SK-N-SH (cell line): Measurements from ENCODE around the gene GRM5. TPM values are rescaled to one million over a fixed set of nuclear protein-coding genes. Genes with fewer than 3 reads are reported as not detected.

ENCODE experiments used
- CTCF ChIA-PET: fragments of 300-600, 350-600 bp; formaldehyde crosslinking; extraction: SDS; loops from one replicate; lab custom pipeline; 2021; lab: Yijun Ruan, JAX
- POLR2A ChIA-PET: fragments of 350-600 bp; sonication (Branson Sonifier 250); formaldehyde crosslinking; extraction: SDS; loops from one replicate; lab custom pipeline; 2020; ENCODE audit warnings: antibody characterized with exemption, inconsistent platforms; lab: Yijun Ruan, JAX
- DNase-seq: peaks from one replicate; pipeline ENCODE4 v3.0.0; 2012
- H2AFZ ChIP-seq: fragments of 200-600 bp; sonication (generic); 2 replicates; pipeline ENCODE4 v1.8.1; 2016; ENCODE audit warnings: antibody characterized with exemption, mild to moderate bottlenecking, low read depth
- H3F3A ChIP-seq: fragments of 200-600 bp; sonication (generic); replicated peaks from 2 replicates; pipeline ENCODE3; 2016; ENCODE audit warnings: antibody characterized with exemption, mild to moderate bottlenecking; ENCODE audit not compliant: insufficient read depth
- H3K27ac ChIP-seq, 2 experiments: fragments of 200-500 bp in 1 of 2; fragments of 200-600 bp in 1 of 2; sonication (Bioruptor generic) in 1 of 2; sonication (generic), shearing (Covaris generic) in 1 of 2; 2 replicates each; pipeline versions ENCODE4 v1.5.1 to v1.6.1; 2014 to 2016; ENCODE audit warnings: low read depth in 2 of 2, inconsistent platforms in 1 of 2, low read length in 1 of 2, mild to moderate bottlenecking in 1 of 2, mixed read lengths in 1 of 2
- H3K27me3 ChIP-seq: fragments of 200-600 bp; sonication (generic), shearing (Covaris generic); 2 replicates; pipeline ENCODE4 v1.6.1; 2016; ENCODE audit warnings: mixed run types; ENCODE audit not compliant: insufficient read depth
- H3K36me3 ChIP-seq, 2 experiments: fragments of 200-500 bp in 1 of 2; fragments of 200-600 bp in 1 of 2; sonication (Bioruptor generic) in 1 of 2; sonication (generic) in 1 of 2; replicated peaks in 1 of 2; 2 replicates each; pipeline versions ENCODE3 to v1.5.1; 2014 to 2016; ENCODE audit warnings: low read length in 1 of 2, mild to moderate bottlenecking in 1 of 2; ENCODE audit not compliant: insufficient read depth in 2 of 2, control insufficient read depth in 1 of 2
- H3K4me1 ChIP-seq, 2 experiments: fragments of 200-500 bp in 1 of 2; fragments of 200-600 bp in 1 of 2; sonication (Bioruptor generic) in 1 of 2; sonication (generic), shearing (Covaris generic) in 1 of 2; 2 replicates each; pipeline versions ENCODE4 v1.5.1 to v1.6.1; 2014 to 2016; ENCODE audit warnings: low read depth in 1 of 2, low read length in 1 of 2, mixed run types in 1 of 2; ENCODE audit not compliant: insufficient read depth in 2 of 2, control insufficient read depth in 1 of 2
- H3K4me2 ChIP-seq: fragments of 200-600 bp; sonication (generic), shearing (Covaris generic); 2 replicates; pipeline ENCODE4 v1.6.1; 2017; ENCODE audit warnings: mixed run types
- H3K4me3 ChIP-seq, 2 experiments: fragments of 200-500 bp in 1 of 2; fragments of 200-600 bp in 1 of 2; sonication (Bioruptor generic) in 1 of 2; sonication (generic), shearing (Covaris generic) in 1 of 2; 2 replicates each; pipeline versions ENCODE4 v1.5.1 to v1.8.1; 2014 to 2016; ENCODE audit warnings: low read depth in 2 of 2, inconsistent platforms in 1 of 2, low read length in 1 of 2, mild to moderate bottlenecking in 1 of 2, mixed read lengths in 1 of 2, moderate library complexity in 1 of 2
- H3K79me2 ChIP-seq: fragments of 200-600 bp; sonication (generic); 2 replicates; pipeline ENCODE4 v1.8.1; 2017; ENCODE audit warnings: mild to moderate bottlenecking; ENCODE audit not compliant: insufficient read depth
- H3K9ac ChIP-seq: fragments of 200-600 bp; sonication (generic); 2 replicates; pipeline ENCODE4 v1.6.1; 2017; ENCODE audit warnings: mixed run types
- H3K9me2 ChIP-seq: fragments of 200-600 bp; sonication (generic); 2 replicates; pipeline ENCODE4 v1.6.1; 2017; ENCODE audit warnings: mixed run types
- H3K9me3 ChIP-seq: fragments of 200-600 bp; sonication (generic); 2 replicates; pipeline ENCODE4 v1.6.1; 2017; ENCODE audit warnings: mixed run types, mild to moderate bottlenecking, moderate library complexity
- H4K20me1 ChIP-seq: fragments of 200-600 bp; sonication (generic); 2 replicates; pipeline ENCODE4 v1.6.1; 2017; ENCODE audit warnings: mild to moderate bottlenecking, mixed run types; ENCODE audit not compliant: insufficient read depth
- CTCF ChIP-seq: fragments of 200-600 bp; sonication (generic); IDR thresholded peaks from 2 replicates; pipeline ENCODE4 v1.6.1; 2017; ENCODE audit warnings: antibody characterized with exemption, mild to moderate bottlenecking, moderate library complexity
- EP300 ChIP-seq, 2 experiments: IDR thresholded peaks; 2 replicates each; pipeline versions ENCODE4 v1.4.0 to v1.6.1; 2012; ENCODE audit warnings: borderline replicate concordance in 1 of 2, low read depth in 1 of 2, low read length in 1 of 2
- EZH2phosphoT487 ChIP-seq: fragments of 200-600 bp; sonication (generic); IDR thresholded peaks from 2 replicates; pipeline ENCODE4 v1.6.1; 2017; ENCODE audit warnings: low read depth, mixed run types, mild to moderate bottlenecking, antibody characterized with exemption, moderate library complexity, borderline replicate concordance
- FOXJ3 ChIP-seq: sonication (generic); formaldehyde crosslinking; IDR thresholded peaks from 2 replicates; pipeline ENCODE4 v1.5.1; 2020; ENCODE audit warnings: mild to moderate bottlenecking, missing genetic modification reagents
- GABPA ChIP-seq: IDR thresholded peaks from 2 replicates; pipeline ENCODE4 v1.4.0; 2012; ENCODE audit warnings: low read depth, mild to moderate bottlenecking
- GATA2 ChIP-seq: sonication (generic); formaldehyde crosslinking; IDR thresholded peaks from 2 replicates; pipeline ENCODE4 v1.5.0; 2020; ENCODE audit warnings: mild to moderate bottlenecking, missing genetic modification reagents
- JUND ChIP-seq: IDR thresholded peaks from 2 replicates; pipeline ENCODE4 v1.4.0; 2012
- NFIC ChIP-seq: IDR thresholded peaks from 2 replicates; pipeline ENCODE4 v1.4.0; 2012; ENCODE audit warnings: borderline replicate concordance
- PBX3 ChIP-seq: IDR thresholded peaks from 2 replicates; pipeline ENCODE4; 2012
- POLR2AphosphoS5 ChIP-seq: IDR thresholded peaks from 2 replicates; pipeline ENCODE4 v1.6.1; 2012; ENCODE audit warnings: low read depth, low read length
- RAD21 ChIP-seq: IDR thresholded peaks from 2 replicates; pipeline ENCODE4 v1.6.1; 2012; ENCODE audit warnings: mild to moderate bottlenecking, low read length
- RCOR1 ChIP-seq: fragments of 150-350 bp; IDR thresholded peaks from 2 replicates; pipeline ENCODE4 v1.6.1; 2017; ENCODE audit warnings: antibody characterized with exemption, low read length
- RFX5 ChIP-seq: IDR thresholded peaks from 2 replicates; pipeline ENCODE4 v1.6.1; 2012; ENCODE audit warnings: mild to moderate bottlenecking, improper control_type of control experiment, low read length
- RXRA ChIP-seq: IDR thresholded peaks from 2 replicates; pipeline ENCODE4 v1.4.0; 2012; ENCODE audit warnings: low read depth, mild to moderate bottlenecking, borderline replicate concordance
- SIN3A ChIP-seq: IDR thresholded peaks from 2 replicates; pipeline ENCODE4 v1.6.1; 2012; ENCODE audit warnings: low read depth, mild to moderate bottlenecking, low read length, moderate library complexity, borderline replicate concordance
- SMC3 ChIP-seq: IDR thresholded peaks from 2 replicates; pipeline ENCODE4 v1.6.1; 2012; ENCODE audit warnings: low read depth, low read length, improper control_type of control experiment
- TAF1 ChIP-seq: IDR thresholded peaks from 2 replicates; pipeline ENCODE4 v1.6.1; 2012; ENCODE audit warnings: low read depth, mild to moderate bottlenecking, low read length, moderate library complexity, borderline replicate concordance
- TCF12 ChIP-seq: IDR thresholded peaks from 2 replicates; pipeline ENCODE4 v1.4.0; 2012
- USF1 ChIP-seq: IDR thresholded peaks from 2 replicates; pipeline ENCODE4 v1.4.0; 2012; ENCODE audit warnings: low read depth, borderline replicate concordance
- USF2 ChIP-seq: fragments of 150-350 bp; IDR thresholded peaks from 2 replicates; pipeline ENCODE4 v1.6.1; 2017; ENCODE audit warnings: antibody characterized with exemption, low read length, low read depth, borderline replicate concordance
- WGBS: methylation state at CpG from one replicate; pipeline ENCODE4 v1.1.6; 2017; ENCODE audit warnings: low lambda C conversion rate; 5-methylcytosine and 5-hydroxymethylcytosine counted together
- polyA plus RNA-seq, 3 experiments: library from polyadenylated mRNA; depleted of rRNA; stranded (reverse); fragments of >200 nt; gene quantifications; 2 replicates each; pipeline ENCODE4 v1.2.3, GENCODE V29; 2012

The GRM5 gene
- polyA plus RNA-seq, 1 of the 3 experiments (the other 2 are of a cell fraction): not detected

DNA sequence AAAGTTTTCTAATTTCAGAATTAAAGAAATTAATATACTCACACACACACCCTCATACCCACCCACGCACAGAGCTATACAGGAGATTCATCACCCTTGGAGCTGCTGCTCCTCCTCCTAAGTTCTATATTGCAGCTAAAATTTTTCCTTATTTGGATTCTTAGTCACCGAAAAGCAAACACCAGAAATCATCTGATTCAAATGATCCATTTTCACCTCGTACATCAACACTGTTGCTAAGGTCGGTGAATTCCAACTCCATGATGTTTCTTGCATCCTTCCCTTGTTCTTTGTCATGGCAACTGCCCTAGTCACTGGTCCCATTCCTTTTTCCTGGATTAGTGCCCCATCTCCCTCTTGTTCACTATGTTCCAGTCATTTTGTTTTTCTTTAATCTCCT is 286.2 kb downstream of the GRM5 start:
- no peak for DNase-seq
- H3F3A ChIP-seq: peaks cover 7% of the 10 kb centered on the region
- H4K20me1 ChIP-seq: no peaks in the 10 kb centered on the region
- H3K27me3 ChIP-seq: no peaks in the 10 kb centered on the region
- H3K9me3 ChIP-seq: no peaks in the 10 kb centered on the region
- CTCF ChIA-PET: no interaction called here
- no peak overlapping the region for H3K9ac ChIP-seq
- H3K27ac ChIP-seq: peak overlapping the region in 1 of 2 experiments; percentile 36; a peak in 2 of 4 replicates
- H3K9me2 ChIP-seq: no peaks in the 10 kb centered on the region
- H2AFZ ChIP-seq: peak overlapping the region; percentile 70; the same call in 1 of the 2 replicates
- no peaks in the 10 kb centered on the region for H3K36me3 ChIP-seq
- POLR2A ChIA-PET: no interaction called here
- 0% methylated on average over 4 of the region's 4 CpGs for WGBS
- H3K79me2 ChIP-seq: no peaks in the 10 kb centered on the region
- TF ChIP-seq EP300 (IDR thresholded peaks at IDR 0.05; ENCODE audit: borderline replicate concordance in 1 of 2, low read depth in 1 of 2, low read length in 1 of 2): no peak
- TF ChIP-seq CTCF: no peak
- no peak for TF ChIP-seq PBX3
- no peak for TF ChIP-seq NFIC
- no peak for TF ChIP-seq RAD21
- no peak for TF ChIP-seq GATA2 (CRISPR knock-in tag)
- TF ChIP-seq POLR2AphosphoS5: no peak
- no peak for TF ChIP-seq SIN3A
- no peak for TF ChIP-seq RXRA
- TF ChIP-seq FOXJ3: no peak
- TF ChIP-seq JUND: no peak
- TF ChIP-seq USF1: no peak
- no peak for TF ChIP-seq TCF12
- no peak for TF ChIP-seq TAF1
- TF ChIP-seq USF2: no peak
- TF ChIP-seq RCOR1: no peak
- TF ChIP-seq SMC3: no peak
- TF ChIP-seq EZH2phosphoT487: no peak
- TF ChIP-seq RFX5: no peak
- no peak for TF ChIP-seq GABPA
- H3K4me2 ChIP-seq: no peak overlapping the region; the same call in 1 of the 2 replicates
- no peak overlapping the region for H3K4me3 ChIP-seq
- H3K4me1 ChIP-seq: no peaks in the 10 kb centered on the region
